Raji (cell line): ENCODE data around the gene RALGPS2.

Experiments used
- POLR2A ChIP-seq: IDR thresholded peaks from 2 replicates; pipeline ENCODE4 v1.6.1; 2011; ENCODE audit warnings: low read depth, low read length, control low read depth; ENCODE audit not compliant: insufficient read depth

RALGPS2 gene

DNA sequence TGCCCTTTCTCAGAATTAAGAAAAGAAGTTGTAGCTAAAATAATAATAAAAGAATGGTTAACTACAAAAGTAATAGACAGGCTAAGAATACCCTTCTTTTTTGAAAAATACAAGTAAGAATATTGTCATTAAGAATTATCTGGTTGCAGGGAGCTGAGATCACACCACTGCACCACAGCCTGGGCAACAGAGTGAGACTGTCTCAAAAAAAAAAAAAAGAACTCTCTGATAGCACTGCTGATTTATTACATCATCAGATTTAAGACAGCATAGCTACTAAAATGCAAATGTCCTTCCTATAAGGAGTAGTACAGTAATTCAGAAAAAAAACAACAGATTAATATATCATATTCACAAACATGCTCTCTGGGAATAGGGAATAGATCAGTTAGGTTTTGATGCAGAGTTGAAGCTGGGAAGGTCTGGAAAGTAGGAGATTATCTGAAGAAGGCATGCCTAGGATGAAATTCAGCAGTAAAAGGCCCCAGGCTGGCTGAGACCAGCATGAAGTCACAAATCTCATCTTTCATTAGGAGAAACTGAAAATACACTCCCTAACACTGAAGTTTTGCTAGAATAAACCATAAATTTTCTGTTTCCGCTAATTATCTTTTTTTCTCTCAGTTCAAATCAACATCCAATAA lies 176.6 kb downstream of the RALGPS2 start:
- TF ChIP-seq POLR2A, result no peak

DNA sequence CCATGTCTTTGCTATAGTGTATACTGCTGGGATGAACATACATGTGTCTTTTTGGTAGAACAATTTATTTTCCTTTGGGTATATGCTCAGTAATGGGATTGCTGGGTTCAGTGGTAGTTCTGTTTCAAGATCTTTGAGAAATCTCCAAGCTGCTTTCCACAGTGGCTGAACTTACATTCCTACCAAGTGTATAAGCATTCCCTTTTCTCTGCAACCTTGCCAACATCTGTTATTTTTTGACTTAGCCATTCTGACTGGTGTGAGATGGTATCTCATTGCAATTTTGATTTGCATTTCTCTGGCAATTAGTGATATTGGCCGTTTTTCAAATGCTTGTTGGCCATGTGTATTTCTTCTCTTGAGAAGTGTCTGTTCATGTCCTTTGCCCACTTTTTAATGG lies 183.3 kb downstream of the RALGPS2 start:
- TF ChIP-seq POLR2A, result no peak

GRCh38 chr1:178910023-178910422 lies 185.0 kb downstream of the RALGPS2 start:
- TF ChIP-seq POLR2A, result no peak

GRCh38 chr1:178912597-178912996 lies 187.6 kb downstream of the RALGPS2 start:
- no peak for TF ChIP-seq POLR2A

- TF ChIP-seq POLR2A, result no peak
Observed at GRCh38 chr1:178916448-178917174, 191.6 kb downstream of the RALGPS2 start.

- no peak for TF ChIP-seq POLR2A
Observed at GRCh38 chr1:178918308-178918707, 193.3 kb downstream of the RALGPS2 start.

GRCh38 chr1:178918955-178919354 lies 193.9 kb downstream of the RALGPS2 start:
- TF ChIP-seq POLR2A, result no peak

- no peak for TF ChIP-seq POLR2A
Observed at GRCh38 chr1:178919581-178919980, 194.5 kb downstream of the RALGPS2 start.

GRCh38 chr1:178921499-178921898 lies 196.5 kb downstream of the RALGPS2 start:
- no peak for TF ChIP-seq POLR2A

GRCh38 chr1:178923512-178923911 lies 198.5 kb downstream of the RALGPS2 start:
- no peak for TF ChIP-seq POLR2A

DNA sequence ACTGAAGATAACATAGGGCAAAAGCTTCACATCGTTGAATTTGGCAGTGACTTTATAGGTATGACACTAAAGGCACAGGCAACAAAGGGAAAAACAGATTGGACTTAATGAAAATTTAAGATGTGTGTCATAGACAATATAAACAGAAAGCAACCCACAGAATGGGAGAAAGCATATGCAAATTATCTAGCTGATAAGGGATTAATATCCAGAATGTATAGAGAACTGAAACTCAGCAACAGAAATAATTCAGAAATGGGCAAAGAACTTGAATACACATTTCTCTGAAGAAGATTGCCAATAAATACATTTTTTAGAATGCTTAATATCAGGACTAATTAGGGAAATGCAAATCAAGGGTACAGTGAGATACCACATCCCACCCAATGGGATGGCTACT lies 201.0 kb downstream of the RALGPS2 start:
- TF ChIP-seq POLR2A, result no peak

GRCh38 chr1:178927003-178927402 lies 202.0 kb downstream of the RALGPS2 start:
- no peak for TF ChIP-seq POLR2A

DNA sequence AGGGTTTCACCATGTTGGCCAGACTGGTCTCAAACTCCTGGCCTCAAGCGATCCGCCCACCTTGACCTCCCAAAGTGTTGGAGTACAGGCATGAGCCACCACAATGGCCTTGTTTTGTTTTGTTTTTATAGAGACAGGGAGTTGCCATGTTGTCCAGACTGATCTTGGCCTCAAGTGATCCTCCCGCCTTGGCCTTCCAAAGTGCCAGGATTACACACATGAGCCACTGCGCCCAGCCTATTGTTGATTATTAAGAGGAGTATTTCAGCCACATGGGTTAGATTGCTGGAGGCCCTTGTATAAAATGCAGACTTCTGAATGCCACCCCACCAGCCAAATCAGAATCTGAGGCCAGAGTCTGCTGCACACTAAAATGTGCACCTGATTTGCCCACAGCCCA lies 203.0 kb downstream of the RALGPS2 start:
- no peak for TF ChIP-seq POLR2A

- TF ChIP-seq POLR2A, result no peak
Observed at GRCh38 chr1:178928976-178929375, 203.9 kb downstream of the RALGPS2 start.

DNA sequence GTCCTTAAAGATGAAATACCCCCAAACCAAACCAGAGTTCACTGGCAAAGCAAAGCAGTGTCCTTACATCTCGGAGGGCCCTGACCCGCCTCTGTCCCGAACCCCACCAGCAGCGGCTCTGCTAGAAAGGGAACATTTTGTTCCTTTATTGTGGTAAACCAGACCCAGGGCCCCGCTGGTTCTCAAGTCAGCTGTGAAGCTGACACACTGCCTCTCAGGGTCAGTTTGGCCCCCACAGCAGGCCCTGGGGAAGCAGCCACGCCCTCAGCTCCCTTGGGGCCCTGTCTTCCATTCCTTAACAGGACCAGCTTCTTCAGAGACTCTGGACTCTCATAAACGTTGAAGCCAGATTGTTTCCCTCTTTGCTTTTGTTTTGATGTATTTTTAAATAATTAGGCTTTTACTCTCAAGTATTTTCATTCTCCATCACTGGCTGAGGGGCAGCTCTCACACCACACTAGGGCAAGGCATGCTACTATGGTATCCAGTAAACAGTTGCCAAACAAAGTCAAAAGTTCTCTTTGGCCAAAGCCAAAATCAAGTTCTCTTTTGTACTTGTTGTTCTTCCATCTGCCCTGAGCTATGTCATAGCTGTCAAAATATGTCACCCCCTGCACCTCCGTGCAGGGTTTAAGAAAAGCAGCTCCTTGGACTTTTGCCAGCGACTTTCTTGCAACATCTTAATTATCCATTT lies 207.0 kb downstream of the RALGPS2 start:
- no peak for TF ChIP-seq POLR2A

- TF ChIP-seq POLR2A, result no peak
Observed at GRCh38 chr1:178932552-178932906, 207.5 kb downstream of the RALGPS2 start.
